ENCODE measurements around the gene KISS1R. TPM values are rescaled to one million over a fixed set of nuclear protein-coding genes. Genes with fewer than 3 reads are reported as not detected.

KISS1R gene
- total and polyA plus RNA-seq, 7 experiments from 2014 or later: 0.72 to 3.0 (median 1.2) TPM

DNA sequence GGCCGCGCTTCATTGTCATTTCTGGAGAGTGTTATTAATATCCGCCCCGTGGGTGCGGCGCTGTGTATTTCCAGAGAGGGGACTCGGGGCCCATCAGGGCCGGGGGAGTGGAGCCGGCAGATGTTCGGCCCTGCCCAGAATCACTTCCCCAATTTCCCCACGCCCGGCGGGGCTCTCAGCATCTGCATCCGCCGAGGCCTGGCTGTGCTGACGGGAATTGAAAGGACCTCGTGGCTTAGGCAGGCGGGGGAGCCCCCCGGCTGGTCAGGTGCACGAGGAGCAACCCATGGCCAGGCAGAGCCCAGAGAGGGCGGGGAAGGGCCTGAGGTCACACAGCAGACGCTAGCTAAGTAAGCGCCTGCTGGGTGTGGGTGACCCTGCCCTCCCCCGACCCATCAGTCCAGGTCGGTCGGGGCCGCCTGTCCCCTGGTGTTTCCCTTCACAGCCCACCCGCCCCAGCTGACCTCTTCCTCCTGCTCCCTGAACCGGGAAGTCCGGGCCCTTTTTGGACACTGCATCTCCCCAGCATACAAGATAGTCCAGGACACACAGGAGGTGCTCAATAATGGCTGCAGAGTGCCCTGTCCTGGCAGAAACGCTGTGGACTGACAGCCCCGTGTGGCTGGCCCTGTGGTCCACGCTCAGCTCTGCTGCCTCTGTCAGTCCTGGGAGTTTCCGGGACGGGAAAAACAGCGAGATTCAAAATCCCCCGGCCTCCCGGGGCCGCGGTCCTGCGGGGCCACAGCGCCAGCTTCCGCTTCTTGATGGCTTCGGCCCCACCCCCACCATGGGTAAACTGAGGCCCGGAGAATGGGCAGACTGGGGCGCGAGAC lies 30.8 kb downstream of the KISS1R start:
- peaks cover 0 to 5% (median 0%) of the 10 kb centered on the region in 5 donors for H3K36me3 Mint-ChIP-seq
- CTCF ChIA-PET: no interaction called here
- H3K27ac Mint-ChIP-seq: no peak overlapping the region
- intact Hi-C loops (cut with micrococcal nuclease): no loop called here
- Histone ChIP-seq H3K27me3 (ENCODE audit: control insufficient read depth in 2 of 2, insufficient read depth in 2 of 2, low read length in 2 of 2) (no peaks in the 10 kb centered on the region), H3K27ac (ENCODE audit: low read depth, low read length) (no peak overlapping the region), H3K4me1 (ENCODE audit: control insufficient read depth in 2 of 2, insufficient read depth in 2 of 2, low read length in 2 of 2) (peaks cover 0 to 4% of the 10 kb centered on the region in 2 donors), H3K4me3 (ENCODE audit: low read length) (no peak overlapping the region), H3K9me3 (ENCODE audit: control insufficient read depth in 2 of 3, low read length in 3 of 3) (no peaks in the 10 kb centered on the region), H3K36me3 (ENCODE audit: control insufficient read depth in 2 of 3, insufficient read depth in 3 of 3, low read length in 3 of 3) (no peaks in the 10 kb centered on the region)
- H3K27me3 Mint-ChIP-seq: no peaks in the 10 kb centered on the region
- peak; percentile 86 for ATAC-seq
- peaks cover 0 to 9% (median 0%) of the 10 kb centered on the region in 7 donors for H3K4me1 Mint-ChIP-seq
- POLR2A ChIA-PET: no interaction called here
- no peak overlapping the region for H3K4me3 Mint-ChIP-seq
- H3K9me3 Mint-ChIP-seq: no peaks in the 10 kb centered on the region
- DNase-seq: no peak

DNA sequence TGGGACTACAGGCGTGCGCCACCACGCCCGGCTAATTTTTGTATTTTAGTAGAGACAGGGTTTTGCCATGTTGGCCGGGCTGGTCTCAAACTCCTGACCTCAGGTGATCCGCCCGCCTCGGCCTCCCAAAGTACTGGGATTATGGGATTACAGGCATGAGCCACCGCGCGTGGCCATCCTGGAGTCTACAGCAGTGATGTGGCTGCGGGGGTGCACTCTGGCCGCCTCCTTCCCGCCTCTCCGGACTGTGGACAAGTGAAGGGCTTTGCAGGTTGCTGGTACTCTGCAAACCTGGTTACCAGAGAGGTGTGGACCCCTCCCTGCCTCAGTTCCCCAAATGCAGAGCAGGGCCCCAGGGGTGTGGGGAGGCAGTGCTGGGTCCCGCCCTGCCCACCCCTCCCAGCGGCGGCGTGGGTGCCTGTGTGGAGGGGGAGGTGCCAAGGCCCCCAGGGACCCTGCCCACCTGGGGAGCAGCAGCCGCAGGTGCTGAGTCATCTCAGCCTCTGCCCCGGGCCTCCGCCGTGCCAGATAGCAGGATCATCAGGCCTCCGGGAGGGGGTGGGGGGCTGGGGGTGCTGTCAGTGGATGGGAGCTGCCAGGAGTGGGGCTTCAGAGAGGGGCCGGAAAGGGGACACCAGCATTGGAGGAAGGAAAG lies 31.8 kb downstream of the KISS1R start:
- no peaks in the 10 kb centered on the region for H3K9me3 ChIP-seq (ENCODE audit: control insufficient read depth in 2 of 3, low read length in 3 of 3)
- no peak overlapping the region for H3K27ac ChIP-seq (ENCODE audit: low read depth, low read length)
- intact Hi-C loops (cut with micrococcal nuclease): no loop called here
- peaks cover 0 to 15% (median 0%) of the 10 kb centered on the region in 7 donors for H3K4me1 Mint-ChIP-seq
- CTCF ChIA-PET: no interaction called here
- ATAC-seq (no peak), DNase-seq (no peak)
- H3K36me3 ChIP-seq (ENCODE audit: control insufficient read depth in 2 of 3, insufficient read depth in 3 of 3, low read length in 3 of 3): no peaks in the 10 kb centered on the region
- H3K27me3 ChIP-seq (ENCODE audit: control insufficient read depth in 2 of 2, insufficient read depth in 2 of 2, low read length in 2 of 2): no peaks in the 10 kb centered on the region
- H3K36me3 Mint-ChIP-seq: no peaks in the 10 kb centered on the region
- H3K27me3 Mint-ChIP-seq: no peaks in the 10 kb centered on the region
- H3K4me3 Mint-ChIP-seq: no peak overlapping the region
- peaks cover 6 to 11% of the 10 kb centered on the region in 2 donors for H3K4me1 ChIP-seq (ENCODE audit: control insufficient read depth in 2 of 2, insufficient read depth in 2 of 2, low read length in 2 of 2)
- POLR2A ChIA-PET: no interaction called here
- H3K9me3 Mint-ChIP-seq: no peaks in the 10 kb centered on the region
- no peak overlapping the region for H3K27ac Mint-ChIP-seq
- H3K4me3 ChIP-seq (ENCODE audit: low read length): no peak overlapping the region

DNA sequence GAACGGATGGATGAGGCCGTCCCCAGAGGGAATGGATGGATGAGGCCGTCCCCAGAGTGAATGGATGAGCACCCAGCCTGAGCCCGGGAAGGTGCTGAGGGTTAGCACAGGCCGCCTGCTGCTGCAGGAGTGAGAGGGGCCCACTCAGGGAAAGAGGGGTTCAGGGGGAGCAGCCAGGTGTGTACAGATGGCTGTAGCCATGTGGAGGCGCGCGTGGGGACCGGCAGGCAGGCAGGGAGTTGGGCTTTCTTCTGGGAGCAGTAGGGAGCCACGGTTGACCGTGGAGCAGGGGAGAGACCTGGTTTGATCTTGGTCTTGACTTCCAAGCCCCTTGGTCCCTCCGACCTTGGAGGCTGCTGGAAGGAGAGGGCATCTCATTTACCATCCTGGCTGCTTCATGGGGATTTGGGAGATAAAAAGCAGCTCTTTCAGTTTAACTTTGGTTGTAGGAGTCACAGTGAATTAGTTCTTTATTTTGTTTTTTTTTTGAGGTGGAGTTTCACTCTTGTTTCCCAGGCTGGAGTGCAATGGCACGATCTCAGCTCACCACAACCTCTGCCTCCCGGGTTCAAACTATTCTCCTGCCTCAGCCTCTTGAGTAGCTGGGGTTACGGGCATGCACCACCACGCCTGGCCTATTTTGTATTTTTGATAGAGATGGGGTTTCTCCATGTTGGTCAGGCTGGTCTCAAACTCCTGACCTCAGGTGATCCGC lies 33.4 kb downstream of the KISS1R start:
- Mint-ChIP-seq H3K27me3 (no peaks in the 10 kb centered on the region), H3K4me3 (no peak overlapping the region), H3K9me3 (no peaks in the 10 kb centered on the region), H3K27ac (peak overlapping the region in 1 of 9 donors; percentile 52), H3K36me3 (no peaks in the 10 kb centered on the region), H3K4me1 (peaks cover 0 to 11% (median 0%) of the 10 kb centered on the region in 7 donors)
- intact Hi-C loops (cut with micrococcal nuclease): no loop called here
- no peak for ATAC-seq
- no peak for DNase-seq
- Histone ChIP-seq H3K4me3 (ENCODE audit: low read length) (no peak overlapping the region), H3K4me1 (ENCODE audit: control insufficient read depth in 2 of 2, insufficient read depth in 2 of 2, low read length in 2 of 2) (peaks cover 6 to 11% of the 10 kb centered on the region in 2 donors), H3K36me3 (ENCODE audit: control insufficient read depth in 2 of 3, insufficient read depth in 3 of 3, low read length in 3 of 3) (no peaks in the 10 kb centered on the region), H3K27me3 (ENCODE audit: control insufficient read depth in 2 of 2, insufficient read depth in 2 of 2, low read length in 2 of 2) (no peaks in the 10 kb centered on the region), H3K27ac (ENCODE audit: low read depth, low read length) (no peak overlapping the region), H3K9me3 (ENCODE audit: control insufficient read depth in 2 of 3, low read length in 3 of 3) (no peaks in the 10 kb centered on the region)
- ChIA-PET CTCF (no interaction called here), POLR2A (no interaction called here)

DNA sequence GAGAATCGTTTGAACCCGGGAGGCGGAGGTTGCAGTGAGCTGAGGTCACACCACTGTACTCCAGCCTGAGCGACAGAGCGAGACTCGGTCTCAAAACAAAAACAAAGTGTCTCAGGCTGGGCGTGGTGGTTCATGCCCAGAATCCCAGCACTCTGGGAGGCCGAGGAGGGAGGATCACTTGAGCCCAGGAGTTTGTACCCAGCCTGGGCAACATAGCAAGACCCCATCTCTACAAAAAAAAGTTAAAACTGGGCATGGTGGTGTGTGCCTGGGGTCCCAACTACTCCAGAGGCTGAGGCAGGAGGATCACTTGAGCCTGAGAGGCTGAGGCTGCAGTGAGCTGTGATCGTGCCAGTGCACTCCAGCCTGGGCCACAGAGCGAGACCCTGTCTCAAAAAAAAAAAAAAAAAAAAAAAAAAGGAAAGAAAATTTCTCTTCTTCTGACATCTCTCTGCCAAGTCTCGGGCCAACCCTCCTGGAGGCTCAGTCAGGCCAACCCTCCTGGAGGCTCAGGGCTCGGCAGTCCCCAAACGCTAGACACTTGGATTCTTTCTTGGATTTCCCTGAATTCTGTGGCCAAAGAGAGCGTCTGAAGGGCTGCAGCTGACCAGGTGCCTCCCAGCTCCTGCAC lies 35.0 kb downstream of the KISS1R start:
- H3K9me3 ChIP-seq (ENCODE audit: control insufficient read depth in 2 of 3, low read length in 3 of 3): no peaks in the 10 kb centered on the region
- H3K27me3 ChIP-seq (ENCODE audit: control insufficient read depth in 2 of 2, insufficient read depth in 2 of 2, low read length in 2 of 2): no peaks in the 10 kb centered on the region
- H3K27me3 Mint-ChIP-seq: no peaks in the 10 kb centered on the region
- H3K27ac ChIP-seq (ENCODE audit: low read depth, low read length): no peak overlapping the region
- H3K36me3 ChIP-seq (ENCODE audit: control insufficient read depth in 2 of 3, insufficient read depth in 3 of 3, low read length in 3 of 3): no peaks in the 10 kb centered on the region
- ChIA-PET POLR2A (interaction anchor here (0.9 kb wide), 1 partner anchor 317 kb away, joined by 4 read pairs; the partner anchor contains the start of gene CIRBP), CTCF (no interaction called here)
- H3K4me3 ChIP-seq (ENCODE audit: low read length): no peak overlapping the region
- DNase-seq (no peak), ATAC-seq (no peak)
- H3K9me3 Mint-ChIP-seq: no peaks in the 10 kb centered on the region
- H3K36me3 Mint-ChIP-seq: no peaks in the 10 kb centered on the region
- H3K4me3 Mint-ChIP-seq: peak overlapping the region in 5 of 10 donors; percentile 6 to 70 (median 59)
- intact Hi-C loops (cut with micrococcal nuclease): no loop called here
- peaks cover 6 to 11% of the 10 kb centered on the region in 2 donors for H3K4me1 ChIP-seq (ENCODE audit: control insufficient read depth in 2 of 2, insufficient read depth in 2 of 2, low read length in 2 of 2)
- peak overlapping the region in 3 of 9 donors; percentile 8 to 42 (median 42) for H3K27ac Mint-ChIP-seq
- H3K4me1 Mint-ChIP-seq: peaks cover 0 to 11% (median 0%) of the 10 kb centered on the region in 7 donors

DNA sequence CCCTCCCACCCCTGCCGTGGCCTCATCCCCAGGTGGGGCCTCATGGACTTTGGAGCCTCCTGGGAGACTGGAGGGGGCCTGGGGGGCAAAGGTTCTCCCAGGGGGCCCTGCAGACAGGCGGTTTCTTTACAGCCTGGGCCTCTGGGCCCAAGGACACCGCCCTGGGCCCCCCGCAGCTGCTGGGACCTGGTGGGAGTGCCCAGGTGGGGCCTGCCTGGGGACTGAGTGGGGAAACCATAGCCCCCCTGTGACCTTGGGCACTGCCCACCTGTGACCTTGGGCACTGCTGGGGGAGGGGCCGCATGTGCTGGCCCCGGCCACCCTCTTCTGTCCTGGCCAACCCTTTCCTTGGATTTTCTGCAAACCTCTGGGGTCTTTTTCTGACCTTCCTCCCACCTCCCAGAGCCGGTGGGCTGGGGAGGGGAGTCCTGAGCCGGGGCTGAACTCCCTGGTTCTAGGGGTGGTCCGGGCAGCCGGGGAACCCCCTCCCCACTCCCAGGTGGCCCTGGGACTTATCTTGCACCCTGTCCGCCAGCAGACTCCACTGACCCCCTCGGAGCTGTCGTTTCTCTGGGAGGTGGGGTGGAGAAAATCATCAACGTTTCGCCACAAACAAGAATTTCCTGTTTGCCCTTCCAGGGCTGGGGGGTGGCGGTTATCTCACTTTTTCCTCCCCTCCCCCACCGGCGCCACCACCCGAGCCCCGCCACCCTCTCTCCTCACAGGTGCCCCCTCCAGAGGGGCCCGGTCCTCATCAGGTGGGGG lies 35.7 kb downstream of the KISS1R start:
- Mint-ChIP-seq H3K27ac (peak overlapping the region in 2 of 9 donors; percentile 24 to 49), H3K4me1 (peaks cover 0 to 11% (median 0%) of the 10 kb centered on the region in 7 donors), H3K27me3 (no peaks in the 10 kb centered on the region), H3K4me3 (peak overlapping the region in 4 of 10 donors; percentile 40 to 70 (median 60)), H3K36me3 (no peaks in the 10 kb centered on the region), H3K9me3 (no peaks in the 10 kb centered on the region)
- H3K27me3 ChIP-seq (ENCODE audit: control insufficient read depth in 2 of 2, insufficient read depth in 2 of 2, low read length in 2 of 2): no peaks in the 10 kb centered on the region
- no peaks in the 10 kb centered on the region for H3K9me3 ChIP-seq (ENCODE audit: control insufficient read depth in 2 of 3, low read length in 3 of 3)
- intact Hi-C loops (cut with micrococcal nuclease): no loop called here
- ATAC-seq (peak; percentile 24), DNase-seq (no peak)
- no peaks in the 10 kb centered on the region for H3K36me3 ChIP-seq (ENCODE audit: control insufficient read depth in 2 of 3, insufficient read depth in 3 of 3, low read length in 3 of 3)
- ChIA-PET POLR2A (interaction anchor here (0.7 to 0.9 kb wide), 2 partner anchors 316 to 961 kb away, joined by 3 to 4 read pairs; partner anchors contain the start of gene CIRBP), CTCF (no interaction called here)
- H3K27ac ChIP-seq (ENCODE audit: low read depth, low read length): no peak overlapping the region
- H3K4me1 ChIP-seq (ENCODE audit: control insufficient read depth in 2 of 2, insufficient read depth in 2 of 2, low read length in 2 of 2): peaks cover 6 to 11% of the 10 kb centered on the region in 2 donors
- H3K4me3 ChIP-seq (ENCODE audit: low read length): no peak overlapping the region
